HG03469 (cell line): ENCODE results near the gene IL6ST.

Experiments
- ATAC-seq: cut with Tn5 transposase; IDR thresholded peaks from one replicate; pipeline ENCODE4 v1.9.1; 2021; ENCODE audit warnings: mild to moderate bottlenecking, moderate library complexity, moderate number of reproducible peaks; ENCODE audit not compliant: unreplicated experiment

IL6ST gene

GRCh38 chr5:55923177-55923771, 71.5 kb downstream of the IL6ST start:
- no peak for ATAC-seq

DNA sequence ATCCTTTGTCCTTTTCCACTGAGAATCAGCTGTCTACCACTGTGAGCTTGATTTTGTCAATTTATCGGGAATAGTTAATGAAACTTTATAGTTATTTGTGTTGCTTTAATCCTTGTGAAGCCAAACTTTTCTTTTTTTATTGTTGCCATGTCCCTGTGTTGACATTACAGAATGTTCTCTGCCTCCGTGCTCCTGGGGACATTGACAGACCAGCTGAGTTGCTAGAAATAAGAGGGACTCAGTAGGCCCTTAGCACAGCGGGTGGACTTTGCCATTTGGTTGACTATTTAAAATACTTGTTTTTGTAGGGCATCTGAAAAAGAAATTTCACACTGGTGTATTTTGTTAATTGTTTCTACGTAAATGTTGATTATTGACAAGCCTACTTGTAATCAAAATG, 73.1 kb downstream of the IL6ST start:
- no peak for ATAC-seq

DNA sequence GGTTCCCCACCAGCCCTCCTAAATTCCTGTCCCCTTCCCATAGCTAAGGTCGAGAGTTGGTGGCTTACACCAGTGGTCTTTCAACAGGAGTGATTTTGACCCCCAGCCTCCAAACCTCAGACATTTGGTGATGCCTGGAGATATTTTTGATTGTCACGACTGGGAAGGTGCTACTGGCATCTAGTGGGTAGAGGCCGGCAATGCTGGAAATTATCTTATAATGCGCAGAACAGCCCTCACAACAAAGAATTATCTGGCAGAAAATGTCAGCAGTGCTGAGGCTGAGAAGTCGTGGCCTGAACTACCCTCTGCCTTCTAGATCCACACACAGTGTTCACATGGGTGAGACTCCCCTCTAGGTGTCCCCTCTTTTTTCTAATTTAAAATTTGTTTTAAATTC, 74.0 kb downstream of the IL6ST start:
- ATAC-seq: no peak

DNA sequence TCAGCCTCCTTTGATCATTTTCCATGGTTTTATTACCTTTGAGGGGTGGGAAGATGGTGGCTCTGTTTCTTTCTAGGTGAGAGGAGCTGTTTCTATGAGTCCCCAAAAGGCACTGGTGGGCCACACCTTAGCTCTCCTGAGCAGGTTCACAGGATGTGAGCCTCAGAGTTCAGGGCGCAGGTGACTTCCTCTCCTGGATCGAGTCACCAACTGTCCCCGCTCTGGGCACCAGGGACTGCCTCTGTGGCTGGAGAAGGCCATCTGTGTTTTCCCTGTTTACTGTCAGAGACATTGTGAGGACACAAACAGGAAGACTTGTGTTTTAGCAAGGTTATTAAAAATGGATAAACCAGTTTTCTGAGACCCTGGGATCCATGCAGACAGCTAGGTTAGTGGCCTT, 75.1 kb downstream of the IL6ST start:
- no peak for ATAC-seq

DNA sequence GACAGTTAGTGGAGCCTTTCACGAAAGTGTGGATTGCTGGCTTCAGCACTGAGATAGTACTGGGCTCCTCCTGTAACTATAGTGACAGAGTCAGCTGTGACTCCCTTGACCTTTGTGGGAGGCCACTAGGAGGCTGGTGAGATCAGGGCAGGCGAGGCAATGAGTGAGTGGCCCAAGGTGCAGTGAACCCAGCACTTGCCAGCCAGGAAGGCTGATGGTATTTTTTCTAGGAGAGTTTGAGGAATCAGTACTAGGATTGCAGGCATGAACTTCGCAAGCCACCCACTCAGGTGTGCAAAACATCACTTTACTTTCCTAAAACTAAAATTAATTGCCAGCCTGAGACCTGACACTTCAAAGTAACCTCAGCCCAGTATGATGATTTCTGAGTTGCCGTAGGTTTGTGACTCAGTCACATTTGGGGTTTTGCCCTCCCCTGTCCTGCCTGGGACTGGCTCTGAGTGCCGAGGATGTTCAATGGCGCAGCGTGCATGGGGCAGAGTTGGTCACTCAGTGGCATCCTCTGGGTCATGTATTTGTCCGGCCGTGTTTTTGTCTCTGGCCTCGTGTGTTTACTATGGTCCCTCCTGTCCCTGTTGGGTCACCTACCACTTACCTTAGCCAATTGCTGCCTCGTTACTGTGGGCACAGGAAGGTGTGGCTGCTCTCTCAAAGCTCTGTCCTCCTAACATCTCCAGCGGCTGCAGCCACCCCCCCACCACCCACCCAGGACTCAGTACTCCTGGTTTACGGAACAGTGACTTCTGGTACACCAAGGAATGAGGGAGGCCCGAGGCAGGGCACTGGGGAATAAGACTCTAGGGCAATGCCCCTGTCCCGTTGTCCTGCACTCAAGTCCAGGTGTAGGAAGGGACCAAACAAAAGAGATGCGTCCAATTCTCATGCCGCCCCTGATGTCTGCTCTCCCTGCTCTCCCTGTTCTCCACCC, 76.4 kb downstream of the IL6ST start:
- ATAC-seq: no peak

DNA sequence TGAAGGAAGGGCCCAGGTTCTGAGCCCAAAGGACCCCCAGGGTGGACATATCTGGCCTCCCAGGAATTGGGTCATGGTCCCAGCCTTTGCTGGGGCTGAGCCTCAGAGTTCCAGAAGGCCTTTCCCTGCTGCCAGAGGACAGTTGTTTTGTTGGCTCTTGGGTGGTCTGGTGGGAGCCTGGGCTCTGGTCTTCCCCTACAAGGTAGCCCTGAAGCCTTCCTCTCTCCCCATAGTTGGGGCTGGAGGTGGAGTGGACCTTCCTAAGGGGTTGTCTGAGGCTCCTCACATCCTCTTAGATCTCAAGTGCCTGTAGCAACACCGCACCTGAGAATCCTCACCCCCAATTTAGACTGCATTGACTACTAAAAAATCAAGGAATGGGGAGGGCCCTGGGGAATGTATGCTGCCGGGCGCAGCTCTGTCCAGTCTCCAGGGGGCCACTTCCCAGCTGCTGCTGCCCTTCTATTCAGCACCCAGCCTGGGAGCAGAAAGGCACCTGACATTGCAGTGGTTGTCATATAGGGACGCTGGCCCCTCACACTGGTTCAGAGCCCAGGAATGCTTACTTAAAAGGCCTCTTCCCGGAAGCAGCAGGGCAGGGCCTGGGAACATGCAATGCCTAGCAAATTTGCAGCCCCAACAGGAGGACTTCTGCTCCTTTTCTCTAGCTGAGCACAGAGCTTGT, 77.2 kb downstream of the IL6ST start:
- ATAC-seq: no peak

DNA sequence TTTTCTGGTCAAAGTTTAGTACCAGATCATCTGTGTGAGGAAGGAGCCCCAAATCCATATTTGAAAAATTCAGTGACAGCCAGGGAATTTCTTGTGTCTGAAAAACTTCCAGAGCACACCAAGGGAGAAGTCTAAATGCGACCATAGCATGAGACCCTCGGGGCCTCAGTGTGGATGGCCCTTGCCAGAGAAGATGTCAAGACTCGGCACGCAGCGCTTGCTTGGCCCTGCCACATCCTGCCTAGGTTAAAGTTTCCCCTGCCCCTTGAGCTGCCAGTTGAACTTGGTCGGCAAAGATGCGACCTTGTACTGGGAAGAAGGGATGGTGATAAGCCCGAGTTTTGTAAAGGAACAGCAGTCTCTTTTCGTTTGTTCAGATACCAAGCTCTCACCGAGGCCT, 77.8 kb downstream of the IL6ST start:
- no peak for ATAC-seq

- no peak for ATAC-seq
Measured at GRCh38 chr5:55915783-55916182, 79.0 kb downstream of the IL6ST start.

DNA sequence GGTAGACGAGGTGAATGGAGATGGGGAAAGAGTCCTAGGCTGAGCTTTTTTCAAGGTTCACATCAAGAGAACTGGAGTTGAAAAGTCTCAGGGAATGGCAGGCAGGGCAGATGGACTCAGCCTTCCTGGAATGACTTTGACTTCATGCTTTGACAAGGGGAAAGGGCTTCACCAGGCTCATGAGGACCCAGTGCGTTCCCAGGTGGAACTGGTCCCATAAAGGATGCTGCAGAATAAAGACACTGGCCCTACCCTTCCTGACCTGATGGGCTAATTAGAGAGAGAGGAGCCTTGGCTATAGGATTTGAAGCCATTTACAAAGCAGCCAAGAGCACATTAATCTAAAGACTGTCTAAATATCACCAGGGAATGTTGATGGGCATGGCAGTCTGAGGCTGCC, 79.8 kb downstream of the IL6ST start:
- ATAC-seq: no peak

DNA sequence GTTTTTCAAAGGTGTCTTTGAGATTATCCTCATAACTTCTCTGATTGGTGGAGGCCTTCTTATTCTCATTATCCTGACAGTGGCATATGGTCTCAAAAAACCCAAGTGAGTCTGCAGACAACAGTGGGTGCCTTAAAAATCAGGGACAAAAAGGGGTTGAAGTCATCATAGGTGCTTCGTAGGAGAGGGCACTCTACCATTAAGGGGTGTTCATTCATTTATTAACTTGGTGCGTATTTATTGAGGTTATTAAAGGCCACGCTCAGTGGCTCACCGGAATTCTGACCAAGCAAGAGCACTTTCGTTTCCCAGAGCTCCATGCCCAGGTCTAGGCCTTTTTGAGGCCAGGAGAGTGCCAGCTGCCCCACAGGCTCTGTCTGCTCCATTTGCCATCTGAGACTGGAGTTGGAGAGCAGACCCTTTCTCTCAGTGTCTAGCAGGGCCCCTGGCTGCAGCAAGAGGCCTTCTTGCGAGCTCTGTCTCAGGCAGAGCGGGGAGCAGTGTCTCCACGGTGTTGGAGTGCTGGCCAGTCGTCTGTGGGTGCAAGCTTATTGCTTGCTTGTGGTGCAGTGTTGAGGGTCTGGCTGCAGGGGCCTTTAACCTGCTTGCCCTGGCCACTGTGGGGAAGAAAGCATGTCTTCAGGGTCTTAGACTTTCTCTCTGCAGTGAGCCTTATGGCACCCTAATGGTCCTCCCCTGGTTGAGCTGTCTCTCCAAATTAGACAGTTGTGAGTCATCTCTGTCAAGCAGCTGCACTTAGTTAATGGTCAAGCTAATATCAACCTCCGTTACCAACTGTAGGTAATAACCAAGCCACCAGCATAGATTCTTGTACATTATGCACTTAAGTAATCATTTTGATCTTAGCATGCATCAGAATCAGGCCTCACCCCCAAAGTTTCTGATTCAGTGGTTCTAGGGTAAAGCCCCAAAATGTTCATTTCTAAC, 81.0 kb downstream of the IL6ST start:
- ATAC-seq: peak; percentile 78

DNA sequence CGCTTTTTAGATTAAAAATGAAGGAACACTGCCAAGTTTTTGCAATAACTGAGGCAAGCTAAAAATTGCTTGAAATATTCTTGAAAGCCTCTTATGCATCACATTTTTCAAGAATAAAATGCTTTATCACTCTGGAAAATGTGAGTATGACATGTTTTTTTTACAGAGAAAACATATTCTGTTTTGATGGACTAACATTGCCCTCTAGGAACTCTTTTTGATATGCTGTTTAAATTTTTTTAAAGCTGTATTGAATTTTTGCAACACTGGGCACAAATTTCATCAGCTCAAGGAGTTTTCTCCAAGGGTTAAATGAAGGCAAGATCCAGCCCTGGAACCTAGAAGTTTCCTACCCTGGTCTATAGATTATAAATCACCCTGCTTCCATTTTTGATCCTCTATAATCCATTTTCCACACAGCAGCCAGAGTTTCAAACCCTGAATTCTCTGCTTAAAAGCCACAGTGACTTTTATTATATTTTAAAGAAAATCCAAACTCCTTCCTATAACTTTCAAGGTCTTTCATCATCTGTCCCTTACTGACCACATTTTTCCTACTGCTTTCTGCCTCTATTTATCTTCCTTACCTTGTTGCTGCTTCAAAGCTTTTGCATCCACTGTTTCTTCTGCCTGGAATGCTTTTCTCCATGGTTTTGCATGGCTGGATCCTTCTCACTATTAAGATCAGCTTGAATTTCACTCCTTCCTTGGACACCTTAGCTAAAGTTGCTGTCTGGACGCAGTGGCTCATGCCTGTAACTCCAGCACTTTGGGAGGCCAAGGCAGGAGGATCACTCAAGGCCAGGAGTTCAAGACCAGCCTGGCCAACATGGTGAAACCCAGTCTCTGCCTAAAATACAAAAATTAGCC, 82.7 kb downstream of the IL6ST start:
- no peak for ATAC-seq

GRCh38 chr5:55908804-55909203, 86.0 kb downstream of the IL6ST start:
- ATAC-seq: no peak

DNA sequence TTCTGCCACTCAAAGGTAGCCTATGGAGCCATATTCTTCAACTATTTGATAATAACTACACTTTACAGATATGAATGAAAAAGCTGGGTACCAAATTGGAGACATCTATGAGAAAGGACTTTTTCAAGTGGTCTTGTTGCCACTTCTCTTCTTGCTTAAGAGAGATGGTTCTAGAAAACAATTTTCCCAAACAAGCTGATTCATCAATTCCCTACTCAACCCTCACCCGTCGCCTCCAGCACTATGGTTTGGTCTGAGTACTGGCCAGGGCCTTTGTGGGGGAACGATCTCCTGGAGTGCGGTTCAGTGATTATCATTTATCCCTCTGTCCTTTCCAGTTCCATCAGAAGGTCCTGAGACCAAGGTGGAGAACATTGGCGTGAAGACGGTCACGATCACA, 86.8 kb downstream of the IL6ST start:
- ATAC-seq: no peak

- no peak for ATAC-seq
Measured at GRCh38 chr5:55905251-55905650, 89.5 kb downstream of the IL6ST start.

DNA sequence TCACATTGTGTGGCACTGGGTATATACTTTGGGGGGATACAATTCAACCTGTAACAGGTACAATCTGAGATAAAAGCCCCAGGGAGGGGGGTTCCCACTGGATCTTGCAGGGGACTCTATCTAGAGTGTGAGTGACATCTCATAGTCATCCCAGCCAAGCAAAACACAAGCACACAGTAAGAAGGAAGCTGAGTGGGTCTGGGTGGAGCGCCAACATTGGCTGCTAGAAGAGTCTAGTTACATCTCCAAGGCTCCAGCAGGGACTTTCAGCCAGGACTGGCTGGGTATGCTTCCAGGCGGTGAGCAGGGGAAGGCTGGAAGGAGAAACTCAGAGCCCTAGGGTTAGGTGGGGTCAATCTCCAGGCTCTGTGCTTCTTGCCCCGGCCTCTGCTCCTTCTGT, 90.6 kb downstream of the IL6ST start:
- no peak for ATAC-seq

- peak; percentile 84 for ATAC-seq
Measured at GRCh38 chr5:55903121-55903701, 91.6 kb downstream of the IL6ST start.

DNA sequence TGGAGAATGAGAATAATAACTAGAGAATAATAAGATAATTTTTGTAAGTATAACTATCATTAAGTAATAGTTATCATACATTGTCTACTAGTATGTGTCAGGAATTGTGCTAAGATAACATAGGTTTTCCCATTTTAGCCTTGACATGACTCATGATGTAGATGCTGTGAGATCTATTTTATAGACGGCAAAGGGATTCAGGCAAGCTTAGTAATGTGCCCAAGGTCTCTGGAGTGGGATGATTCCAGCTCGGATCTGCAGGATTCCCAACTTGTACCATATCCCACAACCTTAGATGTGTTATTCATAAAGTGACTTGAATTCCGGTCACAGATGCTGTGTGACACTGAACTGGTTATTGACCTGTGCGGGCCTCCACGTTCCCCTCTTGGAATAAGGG, 92.1 kb downstream of the IL6ST start:
- no peak for ATAC-seq

- no peak for ATAC-seq
Measured at GRCh38 chr5:55900776-55901175, 94.0 kb downstream of the IL6ST start.

DNA sequence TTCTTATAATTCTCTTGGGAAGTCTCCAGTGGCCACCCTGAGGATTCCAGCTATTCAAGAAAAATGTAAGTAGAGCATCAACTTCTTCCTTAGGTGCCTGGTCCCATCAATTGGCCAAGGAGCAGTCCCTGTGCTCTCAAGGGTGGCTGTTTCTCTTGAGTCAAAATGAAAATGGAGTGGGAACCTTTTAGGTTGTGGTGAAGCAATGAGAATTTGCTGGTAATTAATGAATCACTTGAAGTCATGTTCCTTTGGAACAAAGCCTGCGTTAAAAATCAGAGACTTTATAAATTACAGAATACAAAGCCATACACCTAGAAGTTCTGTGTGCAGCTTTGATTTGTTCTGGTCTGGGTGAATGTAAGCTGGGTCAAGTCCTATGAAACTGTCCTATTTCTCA, 94.7 kb downstream of the IL6ST start:
- ATAC-seq: no peak
